Anterior cingulate cortex (tissue), 58 donors: ENCODE measurements around the gene EXOSC6.
"Not testable (repeated sequence)": the region's sequence is repeated elsewhere in the genome, so short reads cannot be mapped to it uniquely, and the experiment has no call there.

Experiments
- DNase-seq, 58 donors: peaks; one replicate each; lab custom pipeline; 2025; lab: John Stamatoyannopoulos, UW

EXOSC6 gene

DNA sequence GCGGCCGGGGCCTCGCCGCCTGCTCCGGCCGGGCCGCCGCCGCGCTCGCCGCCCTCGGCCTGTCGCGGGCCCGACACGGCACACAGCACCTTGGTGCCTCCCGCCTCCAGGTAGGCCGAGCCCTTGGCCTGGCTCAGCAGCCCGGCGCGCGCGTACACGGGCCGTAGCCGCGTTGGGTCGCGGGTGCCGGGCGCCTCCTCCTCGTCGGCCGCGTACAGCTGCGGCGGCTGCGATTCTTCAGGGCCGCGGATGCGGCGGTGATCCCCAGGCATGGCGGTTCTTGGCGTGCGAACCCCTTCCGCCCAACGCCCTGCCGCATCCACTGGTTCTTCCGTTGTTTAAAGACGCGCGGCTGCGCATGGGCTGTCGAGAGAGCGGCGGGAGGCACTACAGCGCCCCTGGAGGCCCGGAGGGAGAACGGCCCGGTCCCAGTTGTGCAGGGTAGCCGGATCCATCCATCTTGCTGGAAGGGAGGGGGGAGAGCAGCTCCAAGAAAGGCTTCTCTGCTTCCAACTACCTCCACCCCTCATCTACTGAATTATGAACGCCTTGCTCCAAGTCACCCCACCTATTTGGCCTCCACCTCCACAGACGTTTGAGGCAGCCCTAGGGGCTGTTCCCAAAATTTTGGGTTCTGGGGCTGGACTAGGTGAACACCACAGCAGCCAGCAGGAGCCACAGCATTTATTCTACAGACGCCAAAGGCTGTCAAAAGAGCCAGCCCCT, at the start of gene EXOSC6:
Gene EXOSC6, minus strand, starts transcription at position 312 of the 726 bp plus-strand sequence. Its CDS starts 40 bp downstream, at position 272.
- DNase-seq: peak; percentile 39 to 93 (median 86)

DNA sequence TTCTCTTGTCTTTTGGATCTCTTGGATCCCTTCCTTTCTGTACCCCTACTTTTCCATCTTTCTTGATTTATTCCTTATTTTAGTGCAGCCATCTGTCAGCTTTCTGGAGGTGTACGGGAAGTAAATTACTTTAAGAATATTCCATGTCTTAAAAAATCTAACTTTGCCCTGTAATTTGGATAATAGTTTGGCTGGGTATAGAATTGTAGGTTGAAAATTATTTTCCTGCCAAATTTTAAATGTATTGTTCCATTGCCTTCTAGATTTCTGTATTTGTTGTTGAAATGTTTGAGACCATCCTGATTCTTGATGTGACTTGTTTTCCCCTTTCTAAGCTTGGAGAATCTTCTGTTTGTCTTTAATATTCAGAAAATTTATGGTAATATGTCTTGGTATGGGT, 49.4 kb upstream of the EXOSC6 start:
- no peak for DNase-seq

DNA sequence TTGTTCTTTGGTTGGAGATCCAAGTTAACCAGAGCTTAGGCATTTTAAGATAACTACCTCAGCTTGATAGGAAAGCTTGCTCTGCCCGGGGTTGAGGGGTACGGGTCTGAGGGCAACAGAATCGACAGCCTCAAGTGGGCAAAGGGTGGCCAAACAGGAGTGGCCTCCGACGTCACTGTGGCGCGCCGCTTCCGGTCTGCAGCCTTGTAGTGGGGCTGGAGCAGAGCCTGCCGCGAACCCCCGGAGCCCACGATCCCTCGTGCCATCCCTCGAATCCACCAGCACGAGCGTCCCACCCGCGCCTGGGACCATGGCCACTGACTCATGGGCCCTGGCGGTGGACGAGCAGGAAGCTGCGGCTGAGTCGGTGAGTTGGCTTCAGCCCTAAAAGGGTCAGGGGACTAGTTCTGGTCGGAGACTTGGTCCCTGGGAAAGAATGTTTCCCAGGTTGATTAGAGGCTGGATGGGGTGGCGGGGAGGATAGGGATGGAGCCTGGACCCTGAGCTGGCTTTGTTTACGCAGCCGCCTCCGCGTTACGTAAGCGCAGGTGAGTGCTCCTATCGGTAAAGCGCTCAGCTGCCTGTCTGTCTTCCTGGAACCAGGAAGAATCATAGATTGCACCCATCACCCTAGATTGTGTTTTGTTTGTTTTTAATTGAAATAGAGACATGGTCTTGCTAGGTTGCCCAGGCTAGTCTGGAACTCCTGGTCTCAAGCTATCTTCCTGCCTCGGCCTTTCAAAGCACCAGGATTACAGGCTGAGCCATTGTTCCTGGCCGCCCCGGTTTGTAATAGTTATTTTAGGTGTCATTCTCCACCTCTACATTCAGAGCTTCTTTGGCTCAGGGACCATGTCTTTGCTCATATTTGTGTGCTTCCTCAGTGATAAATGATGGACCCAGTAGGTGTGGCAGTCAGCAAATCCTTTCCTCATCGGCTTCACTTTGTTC, 47.5 kb upstream of the EXOSC6 start, which contains the start of gene DDX19B:
Gene DDX19B, plus strand, starts transcription at position 199 of the 951 bp plus-strand sequence. Its CDS starts 112 bp downstream, at position 311.
- DNase-seq: peak; percentile 5 to 88 (median 70)

DNA sequence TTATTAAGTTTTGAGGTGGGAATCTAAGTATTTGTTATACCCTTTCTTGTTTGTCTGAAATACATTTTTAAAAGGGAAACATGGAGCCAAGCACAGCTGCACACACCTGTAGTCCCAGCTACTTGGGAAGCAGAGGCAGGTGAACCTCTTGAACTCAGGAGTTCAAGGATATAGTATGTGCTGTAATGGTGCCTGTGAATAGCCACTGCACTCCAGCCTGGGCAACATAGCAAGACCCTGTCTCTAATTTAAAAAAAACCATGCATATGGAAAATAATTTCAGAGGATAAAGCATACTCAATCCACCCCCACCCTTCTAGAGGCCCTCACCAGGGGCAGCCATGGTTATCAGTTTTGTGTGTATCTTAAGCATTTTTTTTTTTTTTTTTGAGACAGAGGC, 43.9 kb upstream of the EXOSC6 start:
- no peak for DNase-seq

DNA sequence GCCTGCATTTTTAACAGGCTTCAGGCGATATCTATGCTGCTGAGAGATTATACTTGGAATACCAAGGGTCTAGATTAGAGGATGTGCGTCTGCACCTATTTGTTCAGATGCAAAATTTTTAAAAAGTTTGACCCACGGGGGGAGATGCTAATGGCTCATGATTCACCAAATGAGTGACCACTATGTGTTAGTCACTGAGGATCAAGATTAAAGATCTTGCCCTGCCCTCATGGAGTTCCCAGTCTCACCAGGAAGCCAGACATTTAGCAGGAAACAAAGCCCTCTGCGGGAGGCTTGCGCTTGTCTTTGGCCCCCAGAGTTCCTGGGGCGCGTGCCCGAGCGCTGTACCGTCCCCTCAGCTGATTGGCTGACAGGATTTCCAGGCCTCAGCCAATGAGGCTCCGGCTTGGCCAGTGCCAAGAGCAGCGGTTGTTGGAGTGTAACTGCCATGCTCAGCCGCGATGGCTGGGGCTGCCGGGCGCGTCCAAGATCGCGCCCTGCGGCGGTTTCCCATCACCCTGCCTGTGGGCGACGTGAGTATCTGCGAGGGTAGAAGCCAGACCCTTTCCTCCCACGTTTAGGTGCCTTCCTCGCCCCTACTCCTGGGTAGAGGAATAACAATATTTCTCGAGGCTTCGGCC, 42.8 kb upstream of the EXOSC6 start:
- no peak for DNase-seq

DNA sequence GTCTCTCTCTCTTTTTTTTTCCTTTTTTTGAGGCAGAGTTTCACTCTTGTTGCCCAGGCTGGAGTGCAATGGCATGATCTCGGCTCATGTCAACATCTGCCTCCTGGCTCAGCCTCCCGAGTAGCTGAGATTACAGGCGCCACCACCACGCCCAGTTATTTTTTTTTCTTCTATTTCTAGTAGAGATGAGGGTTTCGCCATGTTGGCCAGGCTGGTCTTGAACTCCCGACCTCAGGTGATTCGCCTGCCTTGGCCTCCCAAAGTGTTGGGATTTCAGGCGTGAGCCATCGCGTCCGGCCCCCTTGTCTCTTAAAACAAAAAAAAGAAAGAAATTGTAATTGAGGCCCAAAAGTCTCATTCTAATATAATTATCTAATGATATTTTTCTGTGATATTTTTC, 40.4 kb upstream of the EXOSC6 start:
- not testable (repeated sequence) for DNase-seq

DNA sequence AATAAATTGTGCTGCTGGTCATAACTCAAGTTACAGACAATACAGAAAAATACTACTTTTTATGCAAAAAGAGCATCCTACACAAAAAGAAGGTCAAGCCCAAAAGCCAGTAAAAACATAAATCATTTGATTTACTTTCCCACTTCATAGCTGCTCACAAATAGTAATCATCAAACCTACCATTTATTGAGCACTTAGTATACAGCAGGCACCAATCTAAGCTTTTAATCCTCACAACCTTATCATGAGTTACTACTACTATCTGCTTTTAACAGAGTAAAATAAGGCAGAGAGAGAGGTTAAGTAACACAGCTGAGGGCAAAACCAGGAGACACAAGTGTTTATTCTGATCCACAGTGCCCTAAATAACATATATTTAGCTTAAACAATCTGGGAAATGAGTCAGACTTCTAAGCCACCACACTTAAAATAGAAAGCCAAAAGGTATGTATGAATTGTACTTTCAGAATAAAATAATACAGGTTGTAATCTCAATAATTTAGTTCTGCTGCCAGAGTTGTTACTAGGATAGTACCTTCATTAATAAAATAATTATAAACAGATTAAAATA, 39.3 kb upstream of the EXOSC6 start:
- DNase-seq: no peak

DNA sequence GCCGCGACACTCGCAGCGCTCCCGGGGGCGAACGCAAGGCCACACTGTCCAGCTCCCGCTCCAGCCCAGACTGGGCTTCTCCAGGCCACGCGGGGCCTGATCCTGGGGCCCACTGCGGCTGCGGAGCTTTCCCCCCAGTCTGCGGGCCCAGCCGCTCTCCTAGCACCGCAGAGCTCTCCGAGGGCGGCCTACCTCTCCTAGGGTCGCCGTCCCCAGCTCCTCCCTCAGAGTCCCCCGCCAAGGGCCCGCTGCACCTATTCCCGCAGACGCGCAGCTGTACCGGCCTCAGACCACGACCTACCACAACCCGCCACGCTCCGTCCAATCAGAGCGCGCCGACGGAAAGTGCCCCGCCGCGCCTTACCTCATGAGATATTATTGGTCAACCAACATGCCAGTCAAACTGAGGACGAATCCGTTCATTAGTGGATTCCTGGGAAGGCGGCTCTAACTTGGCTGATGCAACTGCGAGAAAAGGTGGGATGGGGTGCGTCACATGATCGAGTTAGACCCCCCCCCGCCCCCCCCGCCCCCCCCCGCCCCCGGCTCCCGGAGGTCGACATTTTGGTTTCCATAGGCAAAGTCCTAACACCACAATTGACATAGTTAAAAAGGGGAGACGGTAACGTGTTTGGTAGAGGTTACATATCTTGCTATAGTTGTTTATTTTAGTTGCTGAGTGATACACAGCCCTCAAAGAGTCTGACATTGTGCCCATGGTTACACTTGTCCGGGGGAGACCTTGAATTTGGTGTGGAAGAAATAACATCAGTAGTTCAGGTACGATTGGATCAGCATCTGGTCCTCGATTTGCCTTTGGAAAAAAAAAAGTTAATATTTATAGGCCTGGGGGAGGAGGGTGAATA, 37.7 kb upstream of the EXOSC6 start, which contains the start of gene AARS1:
Gene AARS1, minus strand, starts transcription at position 278 of the 866 bp plus-strand sequence. CDS start 6,743 bp downstream, outside the sequence.
- peak; percentile 65 to 99 (median 95) for DNase-seq

DNA sequence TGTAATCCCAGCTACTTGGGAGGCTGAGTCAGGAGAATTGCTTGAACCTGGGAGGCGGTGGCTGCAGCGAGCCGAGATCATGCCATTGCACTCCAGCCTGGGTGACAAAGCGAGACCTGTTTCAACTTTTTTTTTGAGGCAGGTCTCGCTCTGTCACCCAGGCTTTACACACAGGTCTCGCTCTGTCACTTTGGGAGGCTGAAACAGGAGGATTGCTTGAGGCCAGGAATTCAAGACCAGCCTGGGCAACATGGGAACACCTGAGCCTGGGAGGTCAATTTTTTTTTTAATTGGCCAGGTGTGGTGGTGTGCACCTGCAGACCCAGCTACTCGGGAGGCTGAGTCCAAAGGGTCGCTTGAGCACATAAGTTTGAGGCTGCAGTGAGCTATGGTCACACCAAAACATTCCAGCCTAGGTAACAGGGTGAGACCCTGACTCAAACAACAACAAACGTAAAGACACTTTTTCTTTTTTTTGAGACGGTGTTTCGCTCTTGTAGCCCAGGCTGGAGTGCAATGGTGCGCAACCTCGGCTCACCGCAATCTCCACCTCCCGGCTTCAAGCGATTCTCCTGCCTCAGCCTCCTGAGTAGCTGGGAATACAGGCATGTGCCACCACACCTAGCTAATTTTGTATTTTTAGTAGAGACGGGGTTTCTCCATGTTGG, 35.7 kb upstream of the EXOSC6 start:
- DNase-seq: not testable (repeated sequence)

DNA sequence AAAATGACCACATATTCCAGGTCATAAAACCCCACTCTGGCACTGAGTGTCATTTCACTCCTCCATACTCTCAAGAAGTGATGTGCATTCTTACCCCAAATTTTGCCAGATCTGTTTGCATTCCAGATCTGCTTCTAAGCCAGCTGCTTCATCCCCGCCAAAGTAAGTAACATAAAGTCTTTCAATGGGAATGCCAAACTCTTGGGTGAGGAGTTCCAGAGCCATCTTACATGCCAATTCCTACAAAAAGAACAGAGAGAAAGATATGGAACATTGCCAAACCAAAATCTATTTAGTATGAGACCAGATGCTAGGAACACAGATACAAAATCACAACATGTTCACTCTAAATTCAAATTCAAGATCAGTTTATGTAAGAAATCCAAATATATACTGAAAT, 24.7 kb upstream of the EXOSC6 start:
- DNase-seq: peak in 1 of 58 donors; percentile 32

DNA sequence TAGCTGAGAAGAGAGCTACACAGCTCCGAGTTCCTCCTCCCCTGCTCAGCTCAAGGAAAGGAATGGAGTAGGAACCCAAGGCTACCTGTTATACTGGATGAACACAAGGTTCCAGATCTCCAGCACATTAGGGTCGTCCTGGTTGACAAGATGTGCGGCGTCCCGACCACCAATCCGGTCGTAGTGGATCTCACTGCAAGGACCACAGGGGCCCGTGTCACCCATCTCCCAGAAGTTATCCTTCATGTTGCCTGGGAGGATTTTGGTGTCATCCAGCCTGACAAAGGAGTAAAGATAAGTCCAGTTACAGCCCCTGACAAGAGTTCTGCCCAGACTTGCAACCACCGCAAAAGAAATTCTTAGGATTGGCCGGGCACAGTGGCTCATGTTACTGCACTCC, 20.0 kb upstream of the EXOSC6 start:
- DNase-seq: no peak

DNA sequence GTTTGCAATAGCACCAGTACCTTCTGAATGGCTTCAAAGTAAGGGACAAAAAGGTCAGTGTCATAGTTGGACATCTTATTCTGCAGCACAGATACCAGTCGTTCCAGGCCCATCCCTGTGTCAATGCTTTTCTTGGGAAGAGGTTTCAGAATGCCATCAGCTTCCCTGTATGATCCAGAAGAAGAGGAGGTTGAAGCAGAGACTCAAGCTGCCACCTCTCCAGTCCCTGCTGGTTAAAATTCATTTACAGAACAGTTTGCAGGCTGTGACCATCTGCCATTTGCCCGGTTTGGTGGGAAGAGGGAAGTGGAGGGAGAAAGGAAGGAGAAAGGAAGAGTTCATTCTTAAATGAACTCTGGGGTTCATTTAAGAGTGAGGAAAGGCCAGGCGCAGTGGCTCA, 18.4 kb upstream of the EXOSC6 start:
- DNase-seq: no peak

DNA sequence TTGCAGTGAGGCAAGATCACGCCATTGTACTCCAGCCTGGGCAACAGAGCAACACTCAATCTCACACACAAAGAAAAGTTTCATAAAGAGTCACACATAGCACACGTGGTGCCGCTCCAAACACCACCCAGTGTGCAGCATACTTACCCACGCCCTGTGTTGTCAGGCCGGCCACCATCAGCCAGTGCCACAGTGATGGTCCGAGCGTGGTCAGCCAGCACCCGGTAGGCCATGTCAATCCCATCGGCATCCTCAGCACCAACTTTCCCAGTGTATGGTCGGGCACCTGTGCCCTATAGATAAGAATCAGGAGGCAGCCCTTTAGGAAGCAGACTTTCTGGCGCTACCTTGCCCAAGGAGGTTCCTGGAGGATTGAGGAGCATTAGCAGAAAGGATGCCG, 17.7 kb upstream of the EXOSC6 start:
- DNase-seq: no peak

DNA sequence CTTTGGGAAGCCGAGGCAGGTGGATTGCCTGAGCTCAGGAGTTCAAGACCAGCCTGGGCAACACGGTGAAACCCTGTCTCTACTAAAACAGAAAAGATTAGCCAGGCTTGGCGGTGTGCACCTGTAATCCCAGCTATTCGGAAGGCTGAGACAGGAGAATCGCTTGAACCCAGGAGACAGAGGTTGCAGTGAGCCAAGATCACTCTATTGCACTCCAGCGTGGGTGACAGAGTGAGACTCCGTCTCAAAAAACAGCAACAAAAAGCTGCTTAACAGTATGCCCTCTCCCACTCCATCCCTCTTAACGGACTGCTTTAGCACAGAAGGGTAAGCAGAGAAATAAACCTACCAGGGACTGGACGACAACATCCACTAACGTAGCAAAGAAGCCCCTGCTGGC, 16.2 kb upstream of the EXOSC6 start:
- not testable (repeated sequence) for DNase-seq

DNA sequence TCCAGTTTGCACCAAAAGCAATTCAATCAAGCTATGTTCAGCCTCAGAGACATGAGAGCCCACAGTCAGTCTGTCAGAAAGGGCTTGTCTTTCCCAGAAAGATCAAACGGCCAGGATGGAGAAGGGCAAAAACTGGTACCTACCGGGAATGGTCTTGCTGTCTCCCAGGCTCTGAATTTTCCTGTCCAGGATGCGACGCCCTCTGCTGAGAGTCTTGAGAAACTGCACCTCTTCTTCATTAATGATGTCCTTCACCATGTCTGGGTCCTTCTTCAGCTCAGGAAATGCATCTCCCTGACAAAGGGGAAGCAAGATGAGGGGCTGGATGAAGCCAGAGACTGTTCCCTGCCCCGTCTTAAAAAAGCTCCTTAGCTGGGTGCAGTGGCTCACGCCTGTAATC, 15.8 kb upstream of the EXOSC6 start:
- DNase-seq: peak in 8 of 58 donors; percentile 4 to 24 (median 10)

DNA sequence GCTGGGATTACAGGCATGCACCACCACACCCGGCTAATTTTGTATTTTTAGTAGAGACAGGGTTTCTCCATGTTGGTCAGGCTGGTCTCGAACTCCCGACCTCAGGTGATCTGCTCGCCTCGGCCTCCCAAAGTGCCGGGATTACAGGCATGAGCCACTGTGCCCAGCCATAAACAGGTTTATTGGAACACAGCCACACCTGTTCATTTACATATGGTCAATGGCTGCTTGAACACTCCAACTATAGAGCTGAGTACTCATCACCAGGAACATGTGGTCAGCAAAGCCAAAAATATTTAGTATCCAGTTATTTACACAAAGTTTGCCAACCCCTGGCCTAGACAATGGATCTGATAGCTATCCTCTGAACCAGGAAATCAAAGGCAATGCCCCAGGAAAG, 8.2 kb upstream of the EXOSC6 start:
- not testable (repeated sequence) for DNase-seq

DNA sequence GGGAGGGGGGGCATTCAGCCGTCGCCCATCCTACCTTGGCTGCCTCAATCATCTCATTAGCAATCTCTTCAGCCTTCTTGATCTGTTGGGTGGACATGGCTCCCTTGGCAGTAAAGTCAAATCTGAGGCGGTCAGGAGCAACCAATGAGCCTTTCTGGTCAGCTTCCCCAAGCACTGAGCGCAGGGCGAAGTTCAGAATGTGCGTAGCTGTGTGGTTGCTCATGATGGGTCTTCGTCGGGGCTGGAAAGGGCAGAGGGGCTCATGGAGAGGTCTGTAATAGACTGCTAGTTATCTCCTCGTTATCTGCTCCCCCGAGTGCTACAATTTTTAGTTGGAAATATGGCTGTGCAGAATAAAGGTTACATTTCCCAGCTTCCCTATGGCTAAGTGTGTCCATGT, 7.2 kb upstream of the EXOSC6 start:
- no peak for DNase-seq

DNA sequence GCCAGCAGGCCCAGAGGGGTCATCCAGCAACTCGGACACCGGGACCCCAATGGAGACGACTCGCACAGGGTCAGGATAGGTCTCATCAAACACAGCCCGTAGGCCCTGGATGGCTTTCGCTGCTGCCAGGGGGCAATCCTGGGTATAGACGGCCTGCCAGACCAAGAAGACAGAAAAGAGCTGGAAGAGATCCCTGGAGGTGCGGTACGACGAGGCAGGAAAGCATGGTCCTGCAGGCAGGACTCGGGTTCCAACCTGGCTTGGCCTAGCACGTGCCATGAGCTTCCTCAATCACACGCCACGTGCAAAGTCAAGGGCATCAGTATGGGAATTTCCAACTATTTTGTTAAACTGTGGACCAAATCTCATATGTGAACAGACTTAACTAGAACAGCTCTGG, 6.3 kb upstream of the EXOSC6 start:
- DNase-seq: no peak

DNA sequence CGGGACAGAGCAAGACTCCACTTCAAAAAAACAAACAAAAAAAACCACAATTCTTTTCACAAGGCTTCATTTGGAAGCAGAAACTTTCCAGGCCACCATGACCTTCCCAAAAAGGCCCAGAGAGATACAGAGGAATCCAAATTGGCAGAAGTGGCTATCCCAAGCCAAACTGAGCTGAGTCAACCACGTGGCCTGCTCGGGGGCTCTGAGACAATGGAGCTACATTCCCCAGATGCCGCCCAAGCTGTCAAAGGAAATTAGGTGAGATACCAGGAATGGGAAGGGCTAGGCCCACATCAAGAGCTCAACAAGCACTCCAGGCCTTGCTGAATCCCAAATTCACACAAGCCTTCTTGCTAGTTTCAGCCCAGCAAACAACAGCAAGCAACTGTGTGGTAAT, 5.7 kb upstream of the EXOSC6 start:
- no peak for DNase-seq
